ENCODE results near the gene TH. TPM values are rescaled to one million over a fixed set of nuclear protein-coding genes. Genes with fewer than 3 reads are reported as not detected.
A peak's percentile ranks its signal among the peaks of the same experiment; 100 is the strongest.

TH gene
- total and polyA plus RNA-seq, 9 donors: 0.12 to 4.1 (median 0.97) TPM; not detected in 2

DNA sequence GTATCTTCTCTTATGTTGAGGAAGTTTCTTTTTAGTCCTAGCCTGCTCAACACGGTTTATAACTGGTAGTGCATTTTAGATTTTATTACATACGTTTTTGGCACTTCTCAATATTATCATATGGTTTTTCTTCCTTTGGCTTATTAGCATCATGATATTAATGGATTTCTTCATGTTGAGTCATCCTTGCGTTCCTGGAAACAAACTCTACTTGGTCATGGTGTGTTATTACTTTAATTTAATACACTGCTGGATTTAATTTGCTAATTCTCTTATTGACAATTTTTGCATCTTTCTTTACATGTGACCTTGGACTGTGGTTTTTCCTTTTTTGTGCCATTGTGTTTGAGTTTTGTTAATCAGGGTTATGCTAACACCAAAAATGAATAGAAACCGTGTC lies 52.9 kb downstream of the TH start:
- 62 to 77% (median 68%) methylated on average over 4 of the region's 4 CpGs for WGBS, 3 donors
- Histone ChIP-seq H3K27me3 (no peaks in the 10 kb centered on the region), H3K9me3 (no peaks in the 10 kb centered on the region), H3K27ac (no peak overlapping the region), H3K36me3 (no peaks in the 10 kb centered on the region), H3K4me3 (no peak overlapping the region), H3K4me1 (ENCODE audit: insufficient read depth) (peaks cover 4% of the 10 kb centered on the region)
- intact Hi-C loops (cut with DNase I): no loop called here
- TF ChIP-seq POLR2A (IDR thresholded peaks at IDR 0.05) (no peak), EP300 (IDR thresholded peaks at IDR 0.05) (no peak)
- TF ChIP-seq, protein P1, sequence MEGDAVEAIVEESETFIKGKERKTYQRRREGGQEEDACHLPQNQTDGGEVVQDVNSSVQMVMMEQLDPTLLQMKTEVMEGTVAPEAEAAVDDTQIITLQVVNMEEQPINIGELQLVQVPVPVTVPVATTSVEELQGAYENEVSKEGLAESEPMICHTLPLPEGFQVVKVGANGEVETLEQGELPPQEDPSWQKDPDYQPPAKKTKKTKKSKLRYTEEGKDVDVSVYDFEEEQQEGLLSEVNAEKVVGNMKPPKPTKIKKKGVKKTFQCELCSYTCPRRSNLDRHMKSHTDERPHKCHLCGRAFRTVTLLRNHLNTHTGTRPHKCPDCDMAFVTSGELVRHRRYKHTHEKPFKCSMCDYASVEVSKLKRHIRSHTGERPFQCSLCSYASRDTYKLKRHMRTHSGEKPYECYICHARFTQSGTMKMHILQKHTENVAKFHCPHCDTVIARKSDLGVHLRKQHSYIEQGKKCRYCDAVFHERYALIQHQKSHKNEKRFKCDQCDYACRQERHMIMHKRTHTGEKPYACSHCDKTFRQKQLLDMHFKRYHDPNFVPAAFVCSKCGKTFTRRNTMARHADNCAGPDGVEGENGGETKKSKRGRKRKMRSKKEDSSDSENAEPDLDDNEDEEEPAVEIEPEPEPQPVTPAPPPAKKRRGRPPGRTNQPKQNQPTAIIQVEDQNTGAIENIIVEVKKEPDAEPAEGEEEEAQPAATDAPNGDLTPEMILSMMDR (IDR thresholded peaks at IDR 0.05): no peak
- no peak for DNase-seq

DNA sequence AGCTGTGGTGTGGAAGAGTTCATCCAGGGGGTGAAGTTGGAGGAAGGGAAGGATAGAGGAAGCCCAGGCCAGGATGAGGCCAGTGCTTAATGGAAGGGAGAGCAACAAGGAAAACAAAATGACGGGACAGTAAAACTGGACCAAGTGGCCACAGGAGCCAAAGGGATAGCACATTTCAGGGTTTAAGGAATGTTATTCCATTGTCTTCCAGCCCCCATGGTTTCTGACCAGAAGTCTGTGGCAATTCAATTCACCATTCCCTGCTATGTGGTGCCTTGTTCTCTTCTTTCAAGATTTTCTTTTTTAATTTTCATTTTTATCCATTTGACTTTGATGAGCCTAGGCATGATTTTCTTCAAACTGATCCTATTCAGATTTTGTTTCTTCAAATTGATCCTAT lies 54.9 kb downstream of the TH start:
- WGBS, 3 donors: 86 to 89% (median 87%) methylated on average over 1 of the region's 1 CpG
- Histone ChIP-seq H3K27ac (no peak overlapping the region), H3K9me3 (no peaks in the 10 kb centered on the region), H3K36me3 (no peaks in the 10 kb centered on the region), H3K27me3 (no peaks in the 10 kb centered on the region), H3K4me3 (no peak overlapping the region), H3K4me1 (ENCODE audit: insufficient read depth) (peaks cover 2% of the 10 kb centered on the region)
- intact Hi-C loops (cut with DNase I): no loop called here
- no peak for DNase-seq
- TF ChIP-seq EP300 (IDR thresholded peaks at IDR 0.05) (no peak), POLR2A (IDR thresholded peaks at IDR 0.05) (no peak)
- TF ChIP-seq, protein P1 (IDR thresholded peaks at IDR 0.05): no peak

DNA sequence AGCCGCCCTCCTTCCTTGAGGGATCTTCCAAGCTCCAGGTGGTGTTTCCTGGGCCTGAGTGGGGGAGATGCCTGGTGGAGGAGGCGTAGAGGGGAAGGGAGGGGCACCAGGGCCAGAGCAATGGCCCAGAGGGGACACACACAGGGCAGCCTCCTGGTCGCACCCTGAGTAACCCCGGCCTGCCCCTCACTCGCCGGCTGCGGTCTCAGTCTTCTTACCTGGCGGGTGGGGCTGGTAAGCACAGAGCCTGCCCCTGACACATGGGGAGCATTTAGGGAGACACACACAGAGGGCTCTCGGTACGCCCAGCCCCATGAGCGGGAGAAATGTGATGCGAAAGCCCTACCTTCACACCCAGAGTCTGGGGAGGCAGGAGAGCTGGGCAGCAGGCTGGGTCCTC lies 56.3 kb downstream of the TH start:
- no peak for TF ChIP-seq POLR2A (IDR thresholded peaks at IDR 0.05)
- no peak for TF ChIP-seq EP300 (IDR thresholded peaks at IDR 0.05)
- TF ChIP-seq, protein P1 (IDR thresholded peaks at IDR 0.05): no peak
- no peaks in the 10 kb centered on the region for H3K9me3 ChIP-seq
- 93 to 95% (median 95%) methylated on average over 12 of the region's 12 CpGs for WGBS, 3 donors
- intact Hi-C loops (cut with DNase I): no loop called here
- H3K27ac ChIP-seq: no peak overlapping the region
- no peak overlapping the region for H3K4me3 ChIP-seq
- no peaks in the 10 kb centered on the region for H3K27me3 ChIP-seq
- no peaks in the 10 kb centered on the region for H3K36me3 ChIP-seq
- no peak for DNase-seq
- peaks cover 2% of the 10 kb centered on the region for H3K4me1 ChIP-seq (ENCODE audit: insufficient read depth)

DNA sequence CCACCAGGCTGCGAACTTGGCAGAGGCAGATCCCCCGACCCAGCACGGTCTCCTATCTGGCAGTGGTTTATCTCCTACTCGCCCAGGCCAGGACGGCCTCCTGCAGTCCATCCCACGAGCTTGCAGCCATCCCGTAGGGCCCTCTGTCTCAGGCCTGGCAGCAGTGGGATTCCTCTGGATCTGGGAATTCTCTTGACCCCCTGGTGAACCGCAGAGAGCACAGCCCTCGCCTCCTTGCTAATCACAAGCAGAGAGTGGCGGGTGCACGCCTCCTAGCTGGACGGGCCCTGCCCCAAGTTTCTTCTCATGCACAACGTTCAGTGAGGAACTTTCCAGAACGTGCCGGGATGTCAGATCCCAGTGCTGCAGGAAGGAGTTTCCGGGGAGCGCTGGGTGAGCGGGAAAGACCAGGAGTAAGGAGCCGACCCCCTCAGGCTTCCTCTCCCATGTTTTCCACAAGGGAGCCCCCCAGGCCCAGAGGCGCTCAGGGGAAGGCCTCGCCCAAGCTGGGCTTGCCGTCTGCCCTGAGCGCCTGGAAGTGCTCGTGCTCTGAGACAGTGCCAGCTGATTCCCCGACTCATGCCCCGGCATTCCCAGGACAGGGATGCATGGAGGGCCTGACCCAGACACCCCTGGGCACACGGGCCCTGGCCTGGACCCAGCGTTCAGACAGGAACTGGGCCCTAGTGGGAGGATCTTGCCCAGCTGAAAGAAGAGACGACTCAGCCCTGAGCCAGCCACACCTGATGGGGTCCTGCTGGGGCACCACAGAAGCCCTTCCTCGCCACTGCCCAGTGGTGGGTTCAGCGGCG lies 57.0 kb downstream of the TH start:
- Histone ChIP-seq H3K27me3 (no peaks in the 10 kb centered on the region), H3K9me3 (no peaks in the 10 kb centered on the region), H3K4me1 (ENCODE audit: insufficient read depth) (peaks cover 4% of the 10 kb centered on the region), H3K27ac (no peak overlapping the region), H3K4me3 (no peak overlapping the region), H3K36me3 (no peaks in the 10 kb centered on the region)
- no peak for TF ChIP-seq POLR2A (IDR thresholded peaks at IDR 0.05)
- TF ChIP-seq EP300 (IDR thresholded peaks at IDR 0.05): no peak
- TF ChIP-seq, protein P1 (IDR thresholded peaks at IDR 0.05): no peak
- DNase-seq: no peak
- intact Hi-C loops (cut with DNase I): no loop called here
- WGBS, 3 donors: 72 to 78% (median 77%) methylated on average over 24 to 32 of the region's 32 CpGs

MicroRNAs encoded within 50 kb of the gene (microRNA counts, 767-probe panel; counts per million panel counts)
- microRNA hsa-miR-483-3p: 2,572 counts per million, percentile 84 among the panel's probes with 10 or more counts
- microRNA hsa-miR-483-5p: 530 counts per million, percentile 78 among the panel's probes with 10 or more counts

Small RNAs within 50 kb of the gene (microRNA-seq; reads per million reads assigned to microRNA genes)
- gene MIR4686: 0 to 0.18 (median 0) reads per million in 3 donors
- 43.0 to 163 (median 54.3) reads per million in 3 donors for gene MIR483

Small RNAs within 50 kb of the gene (small RNA-seq; reads per million reads assigned to genes)
- gene MIR4686 (not detected), gene MIR483 (not detected)

Other genes starting within 250 kb of the TH start
- 100 to 1,000 TPM in 2 of 7 donors, 10 to 100 TPM in 5; 33.2 to 145 (median 86.7) TPM for gene MRPL23, start 224.5 kb downstream of the TH start, total RNA-seq
- gene MRPL23, start 224.5 kb downstream of the TH start, polyA plus RNA-seq: 100 to 1,000 TPM in 1 of 2 donors, 10 to 100 TPM in 1; 21.7 to 106 TPM
- 1,000 to 10,000 TPM in 3 of 7 donors, 100 to 1,000 TPM in 4; 113 to 2,888 (median 765) TPM for gene H19, start 174.0 kb downstream of the TH start, total RNA-seq
- gene H19, start 174.0 kb downstream of the TH start, polyA plus RNA-seq: 100 to 1,000 TPM; 315 to 601 TPM
- gene IGF2, start 32.4 kb downstream of the TH start, total RNA-seq: 100 to 1,000 TPM in 5 of 7 donors, 10 to 100 TPM in 2; 21.7 to 412 (median 172) TPM
- 10 to 100 TPM; 44.2 to 58.6 TPM for gene IGF2, start 32.4 kb downstream of the TH start, polyA plus RNA-seq
- 1 to 10 TPM in 1 of 7 donors, under 1 TPM in 1, not detected in 5; 0.89 to 1.4 TPM for gene INS, start 10.6 kb downstream of the TH start, total RNA-seq
- not detected for gene INS, start 10.6 kb downstream of the TH start, polyA plus RNA-seq
- gene ASCL2, start 98.8 kb upstream of the TH start, total RNA-seq: 1 to 10 TPM in 1 of 7 donors, under 1 TPM in 6; 0.18 to 1.3 (median 0.25) TPM
- under 1 TPM; 0.10 to 0.12 TPM for gene ASCL2, start 98.8 kb upstream of the TH start, polyA plus RNA-seq
- under 1 TPM in 5 of 7 donors, not detected in 2; 0.12 to 0.75 (median 0.31) TPM for gene C11orf21, start 130.1 kb upstream of the TH start, total RNA-seq
- gene C11orf21, start 130.1 kb upstream of the TH start, polyA plus RNA-seq: under 1 TPM; 0.35 to 0.65 TPM
- gene TSPAN32, start 130.2 kb upstream of the TH start, total RNA-seq: 1 to 10 TPM in 3 of 7 donors, under 1 TPM in 3, not detected in 1; 0.63 to 3.9 (median 1.3) TPM
- 1 to 10 TPM in 1 of 2 donors, not detected in 1; 1.3 TPM for gene TSPAN32, start 130.2 kb upstream of the TH start, polyA plus RNA-seq
- gene CD81, start 205.5 kb upstream of the TH start, total RNA-seq: 100 to 1,000 TPM; 206 to 723 (median 541) TPM
- 100 to 1,000 TPM; 365 to 661 TPM for gene CD81, start 205.5 kb upstream of the TH start, polyA plus RNA-seq
- gene TSSC4, start 228.9 kb upstream of the TH start, total RNA-seq: 10 to 100 TPM; 37.1 to 73.4 (median 49.4) TPM
- 10 to 100 TPM in 1 of 2 donors, 1 to 10 TPM in 1; 1.3 to 41.7 TPM for gene TSSC4, start 228.9 kb upstream of the TH start, polyA plus RNA-seq

Measured in ovary (tissue), 9 donors.